AG04450 (cell line): Measurements from ENCODE around the gene CEP350. TPM values are rescaled to one million over a fixed set of nuclear protein-coding genes. Genes with fewer than 3 reads are reported as not detected.

ENCODE experiments used
- CTCF ChIA-PET: fragments of 300-600, 350-600 bp; formaldehyde crosslinking; extraction: SDS; loops from one replicate; lab custom pipeline; 2022; ENCODE audit warnings: antibody characterized with exemption, inconsistent platforms; lab: Charles Lee
- POLR2A ChIA-PET: fragments of 350-600 bp; formaldehyde crosslinking; extraction: SDS; loops from one replicate; lab custom pipeline; 2021; ENCODE audit warnings: antibody characterized with exemption, inconsistent platforms; lab: Yijun Ruan, JAX
- DNase-seq: peaks from one replicate; pipeline ENCODE4 v3.0.0-alpha.2; 2011; ENCODE audit warnings: low read depth, low spot score
- H3K27ac ChIP-seq: one replicate; pipeline ENCODE4 v1.5.1; 2012; ENCODE audit warnings: low read depth, low read length, control low read depth
- H3K27me3 ChIP-seq: one replicate; pipeline ENCODE4 v1.6.0; 2012; ENCODE audit warnings: low read length; ENCODE audit not compliant: control insufficient read depth, insufficient read depth
- H3K4me3 ChIP-seq: 2 replicates; pipeline ENCODE4 v1.5.1; 2011; ENCODE audit warnings: mild to moderate bottlenecking, low read depth, low read length, control low read depth
- H3K9me3 ChIP-seq: 2 replicates; pipeline ENCODE4 v1.5.1; 2012; ENCODE audit warnings: low read length; ENCODE audit not compliant: control insufficient read depth, insufficient read depth
- CTCF ChIP-seq: IDR thresholded peaks from 2 replicates; pipeline ENCODE4 v1.5.1; 2011; ENCODE audit warnings: low read depth, low read length, control low read depth, inconsistent platforms
- polyA minus RNA-seq: library from RNA; depleted of rRNA, polyadenylated mRNA; stranded (reverse); fragments of >200 nt; gene quantifications from 2 replicates; pipeline ENCODE4 v1.2.3, GENCODE V29; 2011; rRNA and poly(A)+ RNA removed
- polyA plus RNA-seq: library from polyadenylated mRNA; depleted of rRNA; stranded (reverse); fragments of >200 nt; gene quantifications from 2 replicates; pipeline ENCODE4 v1.2.3, GENCODE V29; 2011; rRNA removed

The CEP350 gene
- polyA plus RNA-seq (12.9 and 18.2 TPM in 2 replicates), polyA minus RNA-seq (34.7 and 37.4 TPM in 2 replicates)

DNA sequence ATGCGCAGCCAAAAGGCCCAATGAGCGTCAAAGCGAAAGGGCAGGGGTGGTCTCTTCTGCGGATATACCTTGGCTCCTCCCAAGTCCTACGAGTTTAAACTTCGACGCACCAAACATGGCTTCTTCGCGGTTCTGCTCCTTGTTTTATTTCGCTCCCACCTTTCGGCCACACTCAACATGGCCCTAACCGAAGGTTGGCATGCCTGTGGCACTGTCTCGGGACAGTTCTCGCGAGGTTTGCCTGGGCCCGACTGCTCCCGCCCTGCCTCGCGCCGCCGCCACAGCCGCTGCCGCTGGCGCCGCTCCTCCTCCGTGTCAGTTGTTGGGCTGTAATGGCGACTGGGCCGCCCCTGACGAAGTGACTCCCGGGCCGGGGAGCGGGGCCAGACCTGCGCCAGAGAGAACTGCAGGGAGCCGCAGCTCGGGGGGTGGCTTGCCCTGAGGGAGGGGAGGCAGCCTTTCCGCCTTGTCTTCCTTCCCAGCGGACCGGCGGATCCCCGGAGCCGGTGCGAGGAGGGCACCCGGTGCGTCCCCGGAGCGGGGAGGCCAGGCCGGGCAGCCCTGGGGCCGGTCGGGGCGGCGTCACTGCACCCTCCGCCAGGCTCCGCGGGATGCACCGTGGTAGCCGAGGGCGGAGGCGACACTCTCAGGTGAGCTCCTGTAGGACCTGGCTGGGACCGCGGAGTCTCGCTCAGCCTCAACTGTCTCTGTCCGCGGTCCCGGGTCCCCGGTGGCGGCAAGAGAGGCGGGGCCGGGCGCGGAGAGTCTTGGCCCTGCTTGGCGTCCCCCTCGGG is at the start of gene CEP350:
TSS of gene CEP350 (plus strand) at position 318 of the 794 bp plus-strand sequence. CDS start 31,372 bp downstream, outside the sequence.
- peak within 1 kb of the TSS; percentile 93 for H3K4me3 ChIP-seq
- peak within 1 kb of the TSS; percentile 74 for H3K27ac ChIP-seq
- H3K27me3 ChIP-seq = no peaks in the 10 kb centered on the region
- CTCF ChIA-PET = no interaction called here
- H3K9me3 ChIP-seq = no peaks in the 10 kb centered on the region; the same call in 1 of the 2 replicates
- POLR2A ChIA-PET = interaction anchor here (0.6 to 1.0 kb wide), 4 partner anchors 40 to 1069 kb away, joined by 3 to 6 read pairs (median 6); partner anchors contain the start of genes QSOX1 and TOR1AIP1
- DNase-seq = peak; percentile 99
- 0 out of 2 replicates have a peak, but pooled peaks have one; percentile 2 for TF ChIP-seq CTCF

GRCh38 chr1:179910934-179911333 is 43.7 kb upstream of the CEP350 start:
- no peak for TF ChIP-seq CTCF
- H3K9me3 ChIP-seq = no peaks in the 10 kb centered on the region
- H3K4me3 ChIP-seq = no peak overlapping the region
- H3K27ac ChIP-seq = no peak overlapping the region
- CTCF ChIA-PET = interaction anchor here (0.9 kb wide), 1 partner anchor 43 kb away, joined by 4 read pairs; no protein-coding TSS in a partner anchor
- no peak for DNase-seq
- POLR2A ChIA-PET = no interaction called here
- no peaks in the 10 kb centered on the region for H3K27me3 ChIP-seq

DNA sequence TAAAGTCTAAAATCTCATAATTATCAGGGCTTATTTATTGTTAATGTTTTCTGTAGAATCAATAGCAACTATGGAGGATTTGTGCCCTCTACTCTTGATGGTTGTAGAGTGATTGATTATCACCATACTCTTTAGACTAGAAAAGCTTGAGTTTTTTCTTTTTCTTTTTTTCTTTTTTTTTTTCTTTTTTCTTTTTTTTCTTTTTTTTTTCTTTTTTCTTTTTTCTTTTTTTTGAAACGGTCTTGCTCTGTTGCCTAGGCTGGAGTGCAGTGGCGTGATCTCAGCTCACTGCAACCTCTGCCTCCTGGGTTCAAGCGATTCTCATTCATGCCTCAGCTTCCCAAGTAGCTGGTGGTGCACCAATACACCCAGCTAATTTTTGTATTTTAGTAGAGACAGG is 42.8 kb upstream of the CEP350 start:
- ChIA-PET POLR2A (no interaction called here), CTCF (interaction anchor here (0.6 to 0.9 kb wide), 2 partner anchors 28 to 44 kb away, joined by 3 to 4 read pairs; no protein-coding TSS in a partner anchor)
- no peak for DNase-seq
- Histone ChIP-seq H3K4me3 (no peak overlapping the region), H3K27me3 (no peaks in the 10 kb centered on the region), H3K27ac (no peak overlapping the region), H3K9me3 (no peaks in the 10 kb centered on the region)
- no peak for TF ChIP-seq CTCF

DNA sequence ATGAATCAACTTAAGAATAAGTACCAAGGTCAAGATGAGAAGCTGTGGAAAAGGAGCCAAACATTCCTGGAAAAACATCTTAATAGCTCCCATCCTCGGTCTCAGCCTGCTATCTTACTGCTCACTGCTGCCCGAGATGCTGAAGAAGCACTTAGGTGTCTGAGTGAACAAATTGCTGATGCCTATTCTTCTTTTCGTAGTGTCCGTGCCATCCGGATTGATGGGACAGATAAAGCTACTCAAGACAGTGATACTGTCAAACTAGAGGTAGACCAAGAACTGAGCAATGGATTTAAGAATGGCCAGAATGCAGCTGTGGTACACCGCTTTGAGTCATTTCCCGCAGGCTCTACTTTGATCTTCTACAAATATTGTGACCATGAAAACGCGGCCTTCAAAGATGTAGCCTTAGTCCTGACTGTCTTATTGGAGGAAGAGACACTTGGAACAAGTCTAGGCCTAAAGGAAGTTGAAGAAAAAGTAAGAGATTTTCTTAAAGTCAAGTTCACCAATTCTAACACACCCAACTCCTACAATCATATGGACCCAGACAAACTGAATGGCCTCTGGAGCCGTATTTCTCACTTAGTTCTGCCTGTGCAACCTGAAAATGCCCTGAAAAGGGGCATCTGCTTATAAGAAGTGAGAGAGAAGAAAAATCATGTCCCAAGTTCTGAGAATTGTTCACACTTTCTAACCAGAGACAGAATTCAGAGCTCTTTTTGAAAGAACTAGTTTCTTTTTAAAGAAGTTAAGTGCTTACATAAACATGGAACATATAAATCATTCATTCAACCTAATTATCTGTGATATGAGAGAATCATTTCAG is 36.8 kb upstream of the CEP350 start:
- Histone ChIP-seq H3K27ac (no peak overlapping the region), H3K27me3 (no peaks in the 10 kb centered on the region), H3K9me3 (no peaks in the 10 kb centered on the region), H3K4me3 (no peak overlapping the region)
- ChIA-PET POLR2A (no interaction called here), CTCF (no interaction called here)
- DNase-seq = no peak
- no peak for TF ChIP-seq CTCF
